Left ventricle myocardium superior (tissue), 1 donor: ENCODE results near the gene LCE3E. TPM values are rescaled to one million over a fixed set of nuclear protein-coding genes. Genes with fewer than 3 reads are reported as not detected.
"Not testable (repeated sequence)": the region's sequence is repeated elsewhere in the genome, so short reads cannot be mapped to it uniquely, and the experiment has no call there.

Source experiments
- ATAC-seq: fragments of 200-7000 bp; cut with Tn5 transposase; one replicate; pipeline ENCODE4 v1.9.1; 2020; ENCODE audit warnings: mild to moderate bottlenecking, moderate library complexity
- DNase-seq: peaks from one replicate; pipeline ENCODE4 v3.0.0-alpha.2; 2020
- intact Hi-C: fragments of 100-400 bp; cut with micrococcal nuclease; formaldehyde crosslinking; loops from one replicate; pipeline ENCODE4 v1.11.0; 2022
- long read RNA-seq: library from polyadenylated mRNA; unstranded; transcript quantifications from one replicate; pipeline ENCODE4 v2.0.0, GENCODE V29; 2021
- total RNA-seq: library from RNA; stranded (reverse); fragmentation: NEBNext Ultra II Directional; extraction: Animal tissue kit (Norgen Biotek cat#: 25700); gene quantifications from one replicate; pipeline ENCODE4 v1.2.1, GENCODE V29; 2021
- donor health status: DM: no; HTN: yes; CAD: no; lungs with severe emphysema.

Gene LCE3E
- total RNA-seq = not detected
- long read RNA-seq = 0 reads

GRCh38 chr1:152566681-152567080 is at the start of gene LCE3E:
Gene LCE3E, minus strand, starts transcription at chr1:152566780. Its CDS starts 572 bp downstream, at chr1:152566208.
- intact Hi-C loops = no loop called here
- ATAC-seq = no peak

GRCh38 chr1:152613511-152613910 is 46.9 kb upstream of the LCE3E start, which contains the start of gene LCE3B:
Gene LCE3B, plus strand, starts transcription at chr1:152613811. Its CDS starts 0 bp downstream, at chr1:152613811.
- no peak for DNase-seq
- no peak for ATAC-seq
- intact Hi-C loops = no loop called here

More at GRCh38 chr1:152566681-152567080, at the start of gene LCE3E:
- no peak for DNase-seq

GRCh38 chr1:152599934-152600333 is 33.4 kb upstream of the LCE3E start, which contains the start of gene LCE3C:
Gene LCE3C, plus strand, starts transcription at chr1:152600234. Its CDS starts 498 bp downstream, at chr1:152600732.
- ATAC-seq (no peak), DNase-seq (no peak)
- intact Hi-C loops = no loop called here

GRCh38 chr1:152596986-152597385 is 30.4 kb upstream of the LCE3E start:
- ATAC-seq (no peak), DNase-seq (no peak)
- intact Hi-C loops = no loop called here

- ATAC-seq = no peak
- intact Hi-C loops = no loop called here
- DNase-seq = no peak
These were observed 19.0 kb upstream of the LCE3E start for GRCh38 chr1:152585586-152585985.

GRCh38 chr1:152582647-152583046 is 16.1 kb upstream of the LCE3E start:
- ATAC-seq = no peak
- DNase-seq = no peak
- intact Hi-C loops = no loop called here

- DNase-seq = no peak
These were observed 13.9 kb upstream of the LCE3E start, which contains the start of gene LCE3D for GRCh38 chr1:152580433-152580832. Gene LCE3D, minus strand, starts transcription at chr1:152580516. Its CDS starts 580 bp downstream, at chr1:152579936.

GRCh38 chr1:152579526-152579925 is 12.9 kb upstream of the LCE3E start:
- DNase-seq, intact Hi-C loops, ATAC-seq: not testable (repeated sequence)

More at GRCh38 chr1:152580433-152580832, 13.9 kb upstream of the LCE3E start, which contains the start of gene LCE3D:
- intact Hi-C loops = no loop called here
- no peak for ATAC-seq

GRCh38 chr1:152577168-152577567 is 10.6 kb upstream of the LCE3E start:
- intact Hi-C loops = no loop called here
- no peak for DNase-seq
- no peak for ATAC-seq

- DNase-seq (no peak), ATAC-seq (no peak)
- intact Hi-C loops = no loop called here
These were observed 905 bp downstream of the LCE3E start for GRCh38 chr1:152565535-152566215.

GRCh38 chr1:152565115-152565514 is 1.5 kb downstream of the LCE3E start:
- DNase-seq (no peak), ATAC-seq (no peak)
- intact Hi-C loops = no loop called here

- ATAC-seq, DNase-seq, intact Hi-C loops: not testable (repeated sequence)
These were observed 18.2 kb downstream of the LCE3E start for GRCh38 chr1:152548358-152548757.

- no peak for DNase-seq
- ATAC-seq = no peak
- intact Hi-C loops = no loop called here
These were observed 19.9 kb downstream of the LCE3E start for GRCh38 chr1:152546704-152547103.

- intact Hi-C loops = no loop called here
- DNase-seq (no peak), ATAC-seq (no peak)
These were observed 22.8 kb downstream of the LCE3E start for GRCh38 chr1:152543820-152544219.

- ATAC-seq = no peak
- intact Hi-C loops = no loop called here
- no peak for DNase-seq
These were observed 26.7 kb downstream of the LCE3E start for GRCh38 chr1:152539901-152540300.

- intact Hi-C loops = no loop called here
- no peak for ATAC-seq
- DNase-seq = no peak
These were observed 29.1 kb downstream of the LCE3E start for GRCh38 chr1:152537496-152537895.

GRCh38 chr1:152535774-152536173 is 30.8 kb downstream of the LCE3E start:
- DNase-seq (no peak), ATAC-seq (no peak)
- intact Hi-C loops = no loop called here

GRCh38 chr1:152533327-152533938 is 33.1 kb downstream of the LCE3E start:
- DNase-seq (no peak), ATAC-seq (no peak)
- intact Hi-C loops = no loop called here

GRCh38 chr1:152525080-152525641 is 41.4 kb downstream of the LCE3E start:
- intact Hi-C loops = no loop called here
- no peak for ATAC-seq
- no peak for DNase-seq

GRCh38 chr1:152520561-152521090 is 46.0 kb downstream of the LCE3E start:
- ATAC-seq = no peak
- intact Hi-C loops = no loop called here
- DNase-seq = no peak
